WTC11 (cell line): ENCODE results near the gene NDUFAF2. TPM values are rescaled to one million over a fixed set of nuclear protein-coding genes. Genes with fewer than 3 reads are reported as not detected.

Source experiments
- ATAC-seq: fragments of 200-7000 bp; cut with Tn5 transposase; 2 replicates; pipeline ENCODE4 v1.10.0; 2021; ENCODE audit warnings: mild to moderate bottlenecking, moderate library complexity
- CTCF ChIA-PET: fragments of 300-600 bp; sonication (Branson Sonifier 250); formaldehyde crosslinking; loops from one replicate; lab custom pipeline; 2021; ENCODE audit warnings: antibody characterized with exemption; lab: Charles Lee
- POLR2A ChIA-PET: fragments of 350-600 bp; sonication (Branson Sonifier 250); formaldehyde crosslinking; loops from one replicate; lab custom pipeline; 2021; ENCODE audit warnings: antibody characterized with exemption; lab: Charles Lee
- DNase-seq: peaks from one replicate; pipeline ENCODE4 v3.0.0; 2021; ENCODE audit warnings: low spot score
- H3K27ac Mint-ChIP-seq: 2 replicates; pipeline ENCODE4 v1.8.0; 2021; ENCODE audit warnings: mixed read lengths
- H3K27me3 Mint-ChIP-seq: 2 replicates; pipeline ENCODE4 v1.8.0; 2021; ENCODE audit warnings: low read depth, mild to moderate bottlenecking, moderate library complexity, mixed read lengths
- H3K36me3 Mint-ChIP-seq: 2 replicates; pipeline ENCODE4 v1.8.0; 2021; ENCODE audit warnings: mixed read lengths
- H3K4me1 Mint-ChIP-seq: 2 replicates; pipeline ENCODE4 v1.8.0; 2022; ENCODE audit warnings: mixed read lengths
- H3K4me3 Mint-ChIP-seq: 2 replicates; pipeline ENCODE4 v1.8.0; 2021; ENCODE audit warnings: mild to moderate bottlenecking, moderate library complexity, mixed read lengths
- H3K9me3 Mint-ChIP-seq: 2 replicates; pipeline ENCODE4 v1.8.0; 2021; ENCODE audit warnings: mixed read lengths
- CBFB ChIP-seq: sonication (generic); formaldehyde crosslinking; IDR thresholded peaks from 2 replicates; pipeline ENCODE4 v1.8.1; 2022; ENCODE audit warnings: mild to moderate bottlenecking, low read depth, missing genetic modification reagents
- E2F4 ChIP-seq: sonication (generic); formaldehyde crosslinking; IDR thresholded peaks from 2 replicates; pipeline ENCODE4 v1.8.1; 2022; ENCODE audit warnings: low read depth, mild to moderate bottlenecking, moderate library complexity, missing genetic modification reagents, borderline replicate concordance
- ETV6 ChIP-seq: sonication (generic); formaldehyde crosslinking; IDR thresholded peaks from 2 replicates; pipeline ENCODE4 v1.8.1; 2022; ENCODE audit warnings: mild to moderate bottlenecking, missing genetic modification reagents
- GABPB1 ChIP-seq: sonication (generic); formaldehyde crosslinking; IDR thresholded peaks from 2 replicates; pipeline ENCODE4 v1.8.1; 2023; ENCODE audit warnings: mild to moderate bottlenecking, missing genetic modification reagents
- GTF2I ChIP-seq: fragments of 250-450 bp; sonication (Bioruptor Pico); conservative IDR thresholded peaks from 2 replicates; pipeline ENCODE4 v1.4.0; 2021; ENCODE audit warnings: mild to moderate bottlenecking
- IRF2 ChIP-seq: sonication (generic); formaldehyde crosslinking; IDR thresholded peaks from 2 replicates; pipeline ENCODE4 v1.8.0; 2022; ENCODE audit warnings: low read depth, missing genetic modification reagents, borderline replicate concordance
- KAT7 ChIP-seq: sonication (generic); formaldehyde crosslinking; IDR thresholded peaks from 2 replicates; pipeline ENCODE4 v1.8.1; 2023; ENCODE audit warnings: missing genetic modification reagents, mild to moderate bottlenecking, borderline replicate concordance
- NR3C1 ChIP-seq: sonication (generic); formaldehyde crosslinking; conservative IDR thresholded peaks from 2 replicates; pipeline ENCODE4 v1.8.1; 2023; ENCODE audit warnings: low read depth, mild to moderate bottlenecking, missing genetic modification reagents
- TCF7 ChIP-seq: sonication (generic); formaldehyde crosslinking; IDR thresholded peaks from 2 replicates; pipeline ENCODE4 v1.8.0; 2022; ENCODE audit warnings: mild to moderate bottlenecking, low read depth, missing genetic modification reagents, moderate library complexity
- TEAD1 ChIP-seq: sonication (generic); formaldehyde crosslinking; IDR thresholded peaks from 2 replicates; pipeline ENCODE4 v1.8.0; 2022; ENCODE audit warnings: mild to moderate bottlenecking, missing genetic modification reagents
- USF2 ChIP-seq: sonication (generic); formaldehyde crosslinking; IDR thresholded peaks from 2 replicates; pipeline ENCODE4 v1.8.1; 2023; ENCODE audit warnings: mild to moderate bottlenecking, missing genetic modification reagents, moderate library complexity
- ZNF219 ChIP-seq: sonication (generic); formaldehyde crosslinking; IDR thresholded peaks from 2 replicates; pipeline ENCODE4 v1.8.0; 2023; ENCODE audit warnings: missing genetic modification reagents, mild to moderate bottlenecking, borderline replicate concordance
- ZNF532 ChIP-seq: fragments of 250-450 bp; sonication (Bioruptor Pico); IDR thresholded peaks from 2 replicates; pipeline ENCODE4 v1.9.0; 2021; ENCODE audit warnings: mild to moderate bottlenecking, borderline replicate concordance
- total RNA-seq: library from RNA; stranded (reverse); gene quantifications from 3 replicates; pipeline ENCODE4 v1.2.3, GENCODE V29; 2021
- TF ChIP-seq, protein P1 (sequence below): fragments of 250-450 bp; sonication (Bioruptor Pico); IDR thresholded peaks from 2 replicates; pipeline ENCODE4 v1.9.0; 2021; ENCODE audit warnings: mild to moderate bottlenecking
- TF ChIP-seq, protein P2 (sequence below): sonication (generic); formaldehyde crosslinking; IDR thresholded peaks from 2 replicates; pipeline ENCODE4 v1.8.0; 2023; ENCODE audit warnings: missing genetic modification reagents, mild to moderate bottlenecking, borderline replicate concordance

Gene NDUFAF2
- total RNA-seq, 1 experiment from 2014 or later, result 42.0 TPM

DNA sequence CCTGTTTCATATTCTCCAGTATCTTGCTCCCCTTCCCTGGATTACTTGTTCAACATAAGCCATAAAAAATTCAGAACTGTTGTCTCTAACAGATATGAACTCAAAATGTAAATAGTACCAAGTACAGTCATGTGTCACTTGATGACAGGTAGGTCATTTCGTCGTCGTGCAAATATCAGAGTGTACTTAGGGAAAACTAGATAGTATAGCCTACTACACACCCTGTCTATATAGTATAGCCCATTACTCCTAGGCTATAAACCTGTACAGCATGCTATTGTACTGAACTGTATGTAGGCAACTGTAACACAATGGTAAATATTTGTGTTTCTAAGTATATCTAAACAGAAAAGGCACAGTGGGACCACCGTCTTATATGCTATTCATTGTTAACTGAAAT lies 178.1 kb downstream of the NDUFAF2 start:
- ATAC-seq, result no peak
- no peak for DNase-seq
- no peak overlapping the region for H3K4me3 Mint-ChIP-seq
- ChIA-PET POLR2A (no interaction called here), CTCF (no interaction called here)
- no peaks in the 10 kb centered on the region for H3K36me3 Mint-ChIP-seq
- H3K4me1 Mint-ChIP-seq, result no peaks in the 10 kb centered on the region
- TF ChIP-seq ETV6 (CRISPR knock-in tag), result no peak
- TF ChIP-seq, protein P1, sequence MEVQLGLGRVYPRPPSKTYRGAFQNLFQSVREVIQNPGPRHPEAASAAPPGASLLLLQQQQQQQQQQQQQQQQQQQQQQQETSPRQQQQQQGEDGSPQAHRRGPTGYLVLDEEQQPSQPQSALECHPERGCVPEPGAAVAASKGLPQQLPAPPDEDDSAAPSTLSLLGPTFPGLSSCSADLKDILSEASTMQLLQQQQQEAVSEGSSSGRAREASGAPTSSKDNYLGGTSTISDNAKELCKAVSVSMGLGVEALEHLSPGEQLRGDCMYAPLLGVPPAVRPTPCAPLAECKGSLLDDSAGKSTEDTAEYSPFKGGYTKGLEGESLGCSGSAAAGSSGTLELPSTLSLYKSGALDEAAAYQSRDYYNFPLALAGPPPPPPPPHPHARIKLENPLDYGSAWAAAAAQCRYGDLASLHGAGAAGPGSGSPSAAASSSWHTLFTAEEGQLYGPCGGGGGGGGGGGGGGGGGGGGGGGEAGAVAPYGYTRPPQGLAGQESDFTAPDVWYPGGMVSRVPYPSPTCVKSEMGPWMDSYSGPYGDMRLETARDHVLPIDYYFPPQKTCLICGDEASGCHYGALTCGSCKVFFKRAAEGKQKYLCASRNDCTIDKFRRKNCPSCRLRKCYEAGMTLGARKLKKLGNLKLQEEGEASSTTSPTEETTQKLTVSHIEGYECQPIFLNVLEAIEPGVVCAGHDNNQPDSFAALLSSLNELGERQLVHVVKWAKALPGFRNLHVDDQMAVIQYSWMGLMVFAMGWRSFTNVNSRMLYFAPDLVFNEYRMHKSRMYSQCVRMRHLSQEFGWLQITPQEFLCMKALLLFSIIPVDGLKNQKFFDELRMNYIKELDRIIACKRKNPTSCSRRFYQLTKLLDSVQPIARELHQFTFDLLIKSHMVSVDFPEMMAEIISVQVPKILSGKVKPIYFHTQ (CRISPR knock-in tag), result no peak
- no peak for TF ChIP-seq NR3C1
- no peak for TF ChIP-seq GABPB1 (CRISPR knock-in tag)
- no peak for TF ChIP-seq ZNF219 (CRISPR knock-in tag)
- TF ChIP-seq USF2 (CRISPR knock-in tag), result no peak
- TF ChIP-seq IRF2 (CRISPR knock-in tag), result no peak
- TF ChIP-seq TEAD1 (CRISPR knock-in tag), result no peak
- TF ChIP-seq, protein P2, sequence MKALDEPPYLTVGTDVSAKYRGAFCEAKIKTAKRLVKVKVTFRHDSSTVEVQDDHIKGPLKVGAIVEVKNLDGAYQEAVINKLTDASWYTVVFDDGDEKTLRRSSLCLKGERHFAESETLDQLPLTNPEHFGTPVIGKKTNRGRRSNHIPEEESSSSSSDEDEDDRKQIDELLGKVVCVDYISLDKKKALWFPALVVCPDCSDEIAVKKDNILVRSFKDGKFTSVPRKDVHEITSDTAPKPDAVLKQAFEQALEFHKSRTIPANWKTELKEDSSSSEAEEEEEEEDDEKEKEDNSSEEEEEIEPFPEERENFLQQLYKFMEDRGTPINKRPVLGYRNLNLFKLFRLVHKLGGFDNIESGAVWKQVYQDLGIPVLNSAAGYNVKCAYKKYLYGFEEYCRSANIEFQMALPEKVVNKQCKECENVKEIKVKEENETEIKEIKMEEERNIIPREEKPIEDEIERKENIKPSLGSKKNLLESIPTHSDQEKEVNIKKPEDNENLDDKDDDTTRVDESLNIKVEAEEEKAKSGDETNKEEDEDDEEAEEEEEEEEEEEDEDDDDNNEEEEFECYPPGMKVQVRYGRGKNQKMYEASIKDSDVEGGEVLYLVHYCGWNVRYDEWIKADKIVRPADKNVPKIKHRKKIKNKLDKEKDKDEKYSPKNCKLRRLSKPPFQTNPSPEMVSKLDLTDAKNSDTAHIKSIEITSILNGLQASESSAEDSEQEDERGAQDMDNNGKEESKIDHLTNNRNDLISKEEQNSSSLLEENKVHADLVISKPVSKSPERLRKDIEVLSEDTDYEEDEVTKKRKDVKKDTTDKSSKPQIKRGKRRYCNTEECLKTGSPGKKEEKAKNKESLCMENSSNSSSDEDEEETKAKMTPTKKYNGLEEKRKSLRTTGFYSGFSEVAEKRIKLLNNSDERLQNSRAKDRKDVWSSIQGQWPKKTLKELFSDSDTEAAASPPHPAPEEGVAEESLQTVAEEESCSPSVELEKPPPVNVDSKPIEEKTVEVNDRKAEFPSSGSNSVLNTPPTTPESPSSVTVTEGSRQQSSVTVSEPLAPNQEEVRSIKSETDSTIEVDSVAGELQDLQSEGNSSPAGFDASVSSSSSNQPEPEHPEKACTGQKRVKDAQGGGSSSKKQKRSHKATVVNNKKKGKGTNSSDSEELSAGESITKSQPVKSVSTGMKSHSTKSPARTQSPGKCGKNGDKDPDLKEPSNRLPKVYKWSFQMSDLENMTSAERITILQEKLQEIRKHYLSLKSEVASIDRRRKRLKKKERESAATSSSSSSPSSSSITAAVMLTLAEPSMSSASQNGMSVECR (CRISPR knock-in tag), result no peak
- no peak for TF ChIP-seq E2F4 (CRISPR knock-in tag)
- TF ChIP-seq GTF2I (CRISPR knock-in tag), result no peak
- TF ChIP-seq KAT7 (CRISPR knock-in tag), result no peak
- TF ChIP-seq TCF7 (CRISPR knock-in tag), result no peak
- no peak for TF ChIP-seq ZNF532
- no peak for TF ChIP-seq CBFB (CRISPR knock-in tag)
- no peak overlapping the region for H3K27ac Mint-ChIP-seq
- H3K27me3 Mint-ChIP-seq, result no peaks in the 10 kb centered on the region
- no peaks in the 10 kb centered on the region for H3K9me3 Mint-ChIP-seq
